Stimulated activated CD8-positive, alpha-beta memory T cell treated with anti-CD3 and anti-CD28 coated beads, Interleukin-2, amount 100 ng/mL, for 1 hour (primary cell): ENCODE data around the gene ZNF43.
"Not testable (repeated sequence)": the region's sequence is repeated elsewhere in the genome, so short reads cannot be mapped to it uniquely, and the experiment has no call there.

ENCODE experiments used
- DNase-seq, 2 donors: peaks; one replicate each; pipeline ENCODE4 v3.0.0-alpha.2; 2020; ENCODE audit warnings: low read depth in 2 of 2

Gene ZNF43

GRCh38 chr19:21835810-21836444 lies at the start of gene ZNF43:
TSS of gene ZNF43 (minus strand) at chr19:21836182. CDS start at chr19:21836038, 144 bp downstream.
- DNase-seq, result peak; percentile 81 to 83

- DNase-seq, result not testable (repeated sequence)
Observed at GRCh38 chr19:21885516-21885915, 49.5 kb upstream of the ZNF43 start.

- not testable (repeated sequence) for DNase-seq
Observed at GRCh38 chr19:21884786-21885185, 48.8 kb upstream of the ZNF43 start.

- no peak for DNase-seq
Observed at GRCh38 chr19:21883516-21883915, 47.5 kb upstream of the ZNF43 start.

GRCh38 chr19:21880761-21881160 lies 44.8 kb upstream of the ZNF43 start:
- DNase-seq, result not testable (repeated sequence)

GRCh38 chr19:21878646-21879045 lies 42.7 kb upstream of the ZNF43 start:
- no peak for DNase-seq

- no peak for DNase-seq
Observed at GRCh38 chr19:21877976-21878375, 42.0 kb upstream of the ZNF43 start.

- DNase-seq, result not testable (repeated sequence)
Observed at GRCh38 chr19:21876608-21877007, 40.6 kb upstream of the ZNF43 start.

GRCh38 chr19:21856773-21857514 lies 21.0 kb upstream of the ZNF43 start:
- no peak for DNase-seq

- DNase-seq, result peak; percentile 71 to 79
Observed at GRCh38 chr19:21851596-21852345, 15.8 kb upstream of the ZNF43 start.

- no peak for DNase-seq
Observed at GRCh38 chr19:21850656-21851255, 14.8 kb upstream of the ZNF43 start.

GRCh38 chr19:21848706-21849105 lies 12.7 kb upstream of the ZNF43 start:
- DNase-seq, result no peak

- no peak for DNase-seq
Observed at GRCh38 chr19:21843081-21843480, 7.1 kb upstream of the ZNF43 start.

GRCh38 chr19:21841488-21842097 lies 5.6 kb upstream of the ZNF43 start:
- no peak for DNase-seq

GRCh38 chr19:21841081-21841480 lies 5.1 kb upstream of the ZNF43 start:
- no peak for DNase-seq

- DNase-seq, result no peak
Observed at GRCh38 chr19:21839976-21840375, 4.0 kb upstream of the ZNF43 start.

- no peak for DNase-seq
Observed at GRCh38 chr19:21838646-21839045, 2.7 kb upstream of the ZNF43 start.

- no peak for DNase-seq
Observed at GRCh38 chr19:21835429-21835809, 563 bp downstream of the ZNF43 start.

- DNase-seq, result no peak
Observed at GRCh38 chr19:21833733-21834132, 2.2 kb downstream of the ZNF43 start.

- DNase-seq, result no peak
Observed at GRCh38 chr19:21824679-21825078, 11.3 kb downstream of the ZNF43 start.

- no peak for DNase-seq
Observed at GRCh38 chr19:21823224-21823623, 12.8 kb downstream of the ZNF43 start.

- DNase-seq, result no peak
Observed at GRCh38 chr19:21812448-21812847, 23.5 kb downstream of the ZNF43 start.
